ENCODE results near the gene DHRS7C.

The DHRS7C gene

DNA sequence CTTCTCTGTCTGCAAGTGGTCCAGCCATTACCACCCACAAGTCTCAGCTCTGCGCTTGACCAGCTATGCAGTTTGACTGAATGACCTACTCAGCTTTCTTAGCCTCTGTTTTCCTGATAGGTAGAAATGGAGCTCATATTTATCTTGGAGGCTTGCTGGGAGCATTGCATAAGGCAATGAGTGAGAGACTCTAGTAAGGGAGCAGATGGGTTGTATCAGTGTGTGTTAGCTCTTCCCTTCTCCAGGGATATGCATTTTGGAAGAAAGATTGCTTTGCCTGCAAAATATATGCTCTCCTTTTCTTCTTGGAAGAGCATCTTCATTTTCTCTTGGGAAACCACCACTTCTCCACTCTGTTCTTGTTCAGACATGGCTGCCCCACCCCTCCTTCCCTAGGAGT, 26.1 kb downstream of the DHRS7C start:
- TF ChIP-seq FOXP2 (optimal IDR thresholded peaks at IDR 0.05; ENCODE audit: borderline replicate concordance, extremely low read depth, extremely low read length, insufficient read depth): no peak
- TF ChIP-seq, protein P1, sequence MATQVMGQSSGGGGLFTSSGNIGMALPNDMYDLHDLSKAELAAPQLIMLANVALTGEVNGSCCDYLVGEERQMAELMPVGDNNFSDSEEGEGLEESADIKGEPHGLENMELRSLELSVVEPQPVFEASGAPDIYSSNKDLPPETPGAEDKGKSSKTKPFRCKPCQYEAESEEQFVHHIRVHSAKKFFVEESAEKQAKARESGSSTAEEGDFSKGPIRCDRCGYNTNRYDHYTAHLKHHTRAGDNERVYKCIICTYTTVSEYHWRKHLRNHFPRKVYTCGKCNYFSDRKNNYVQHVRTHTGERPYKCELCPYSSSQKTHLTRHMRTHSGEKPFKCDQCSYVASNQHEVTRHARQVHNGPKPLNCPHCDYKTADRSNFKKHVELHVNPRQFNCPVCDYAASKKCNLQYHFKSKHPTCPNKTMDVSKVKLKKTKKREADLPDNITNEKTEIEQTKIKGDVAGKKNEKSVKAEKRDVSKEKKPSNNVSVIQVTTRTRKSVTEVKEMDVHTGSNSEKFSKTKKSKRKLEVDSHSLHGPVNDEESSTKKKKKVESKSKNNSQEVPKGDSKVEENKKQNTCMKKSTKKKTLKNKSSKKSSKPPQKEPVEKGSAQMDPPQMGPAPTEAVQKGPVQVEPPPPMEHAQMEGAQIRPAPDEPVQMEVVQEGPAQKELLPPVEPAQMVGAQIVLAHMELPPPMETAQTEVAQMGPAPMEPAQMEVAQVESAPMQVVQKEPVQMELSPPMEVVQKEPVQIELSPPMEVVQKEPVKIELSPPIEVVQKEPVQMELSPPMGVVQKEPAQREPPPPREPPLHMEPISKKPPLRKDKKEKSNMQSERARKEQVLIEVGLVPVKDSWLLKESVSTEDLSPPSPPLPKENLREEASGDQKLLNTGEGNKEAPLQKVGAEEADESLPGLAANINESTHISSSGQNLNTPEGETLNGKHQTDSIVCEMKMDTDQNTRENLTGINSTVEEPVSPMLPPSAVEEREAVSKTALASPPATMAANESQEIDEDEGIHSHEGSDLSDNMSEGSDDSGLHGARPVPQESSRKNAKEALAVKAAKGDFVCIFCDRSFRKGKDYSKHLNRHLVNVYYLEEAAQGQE (IDR thresholded peaks at IDR 0.05; ENCODE audit: insufficient read depth in 1 of 2, low read depth in 2 of 2, low read length in 2 of 2): no peak
- no peak for TF ChIP-seq POLR2AphosphoS5 (IDR thresholded peaks at IDR 0.05; ENCODE audit: low read depth, low read length)
- no peak for TF ChIP-seq SIN3A (IDR thresholded peaks at IDR 0.05; ENCODE audit: borderline replicate concordance, insufficient read depth, low read length)
- no peak for TF ChIP-seq TAF1 (IDR thresholded peaks at IDR 0.05; ENCODE audit: borderline replicate concordance, insufficient read depth, low read length)

DNA sequence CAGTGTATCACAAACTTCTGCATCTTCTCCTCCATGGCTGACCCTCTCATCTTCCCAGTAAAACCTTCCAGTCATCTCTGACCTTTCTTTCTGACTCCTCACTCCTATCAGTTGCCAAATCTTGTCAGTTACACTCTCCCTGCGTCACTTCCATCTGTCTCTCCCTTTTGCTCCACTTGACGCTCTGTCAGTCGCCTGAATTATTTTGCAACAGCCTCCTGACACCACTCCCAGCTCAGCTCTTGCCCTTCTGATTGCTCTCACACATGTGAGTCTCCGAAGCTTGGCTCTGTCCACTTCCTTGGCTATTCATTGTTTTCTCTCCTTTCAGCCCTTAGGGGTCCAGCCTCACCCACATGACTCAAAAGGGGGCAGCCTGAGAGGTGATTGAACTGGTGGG, 27.7 kb downstream of the DHRS7C start:
- TF ChIP-seq, protein P1 (IDR thresholded peaks at IDR 0.05; ENCODE audit: insufficient read depth in 1 of 2, low read depth in 2 of 2, low read length in 2 of 2): peak; percentile 31 to 52; a peak in 2 of 4 replicates
- TF ChIP-seq SIN3A (IDR thresholded peaks at IDR 0.05; ENCODE audit: borderline replicate concordance, insufficient read depth, low read length) (peak; percentile 75; the same call in 1 of the 2 replicates), TAF1 (IDR thresholded peaks at IDR 0.05; ENCODE audit: borderline replicate concordance, insufficient read depth, low read length) (no peak), FOXP2 (optimal IDR thresholded peaks at IDR 0.05; ENCODE audit: borderline replicate concordance, extremely low read depth, extremely low read length, insufficient read depth) (no peak), POLR2AphosphoS5 (IDR thresholded peaks at IDR 0.05; ENCODE audit: low read depth, low read length) (no peak)

DNA sequence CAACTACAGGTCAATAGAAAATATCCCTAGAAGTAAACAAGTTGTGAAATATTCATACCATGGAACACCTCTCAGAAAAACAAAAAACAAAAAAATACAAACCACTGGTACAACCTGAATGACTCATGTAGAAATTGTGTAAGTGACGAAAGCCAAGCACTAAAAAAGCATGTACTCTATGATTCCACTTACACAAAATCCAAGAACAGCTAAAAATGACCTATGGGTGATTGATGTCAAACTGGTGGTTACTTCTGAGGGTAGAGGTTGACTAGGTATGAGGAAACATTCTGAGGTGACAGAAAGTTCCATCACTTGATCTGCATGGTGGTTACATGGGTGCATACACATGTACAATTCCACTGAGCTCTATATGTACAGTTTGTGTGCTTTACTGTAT, 31.1 kb downstream of the DHRS7C start:
- TF ChIP-seq TAF1 (IDR thresholded peaks at IDR 0.05; ENCODE audit: borderline replicate concordance, insufficient read depth, low read length) (no peak), POLR2AphosphoS5 (IDR thresholded peaks at IDR 0.05; ENCODE audit: low read depth, low read length) (no peak), SIN3A (IDR thresholded peaks at IDR 0.05; ENCODE audit: borderline replicate concordance, insufficient read depth, low read length) (no peak), FOXP2 (optimal IDR thresholded peaks at IDR 0.05; ENCODE audit: borderline replicate concordance, extremely low read depth, extremely low read length, insufficient read depth) (no peak)
- TF ChIP-seq, protein P1 (IDR thresholded peaks at IDR 0.05; ENCODE audit: insufficient read depth in 1 of 2, low read depth in 2 of 2, low read length in 2 of 2): no peak

DNA sequence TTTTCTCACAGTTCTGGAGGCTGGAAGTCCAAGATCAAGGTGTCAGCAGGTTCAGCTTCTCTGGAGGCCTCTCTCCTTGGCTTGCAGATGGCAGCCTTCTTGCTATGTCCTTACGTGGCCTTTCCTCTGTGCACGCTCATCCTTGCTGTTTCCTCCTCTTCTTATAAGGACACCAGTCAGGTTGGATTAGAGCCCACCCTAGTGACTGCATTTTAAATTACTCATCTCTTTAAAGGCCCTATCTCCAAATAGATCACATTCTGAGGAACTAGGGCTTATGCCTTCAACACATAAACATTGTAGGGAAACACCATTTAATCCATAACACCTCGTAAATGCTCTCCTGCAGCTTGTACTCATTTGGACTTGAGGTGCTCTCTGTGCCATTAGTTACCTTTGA, 36.3 kb downstream of the DHRS7C start:
- TF ChIP-seq, protein P1 (IDR thresholded peaks at IDR 0.05; ENCODE audit: insufficient read depth in 1 of 2, low read depth in 2 of 2, low read length in 2 of 2): no peak
- TF ChIP-seq POLR2AphosphoS5 (IDR thresholded peaks at IDR 0.05; ENCODE audit: low read depth, low read length) (no peak), TAF1 (IDR thresholded peaks at IDR 0.05; ENCODE audit: borderline replicate concordance, insufficient read depth, low read length) (no peak)

DNA sequence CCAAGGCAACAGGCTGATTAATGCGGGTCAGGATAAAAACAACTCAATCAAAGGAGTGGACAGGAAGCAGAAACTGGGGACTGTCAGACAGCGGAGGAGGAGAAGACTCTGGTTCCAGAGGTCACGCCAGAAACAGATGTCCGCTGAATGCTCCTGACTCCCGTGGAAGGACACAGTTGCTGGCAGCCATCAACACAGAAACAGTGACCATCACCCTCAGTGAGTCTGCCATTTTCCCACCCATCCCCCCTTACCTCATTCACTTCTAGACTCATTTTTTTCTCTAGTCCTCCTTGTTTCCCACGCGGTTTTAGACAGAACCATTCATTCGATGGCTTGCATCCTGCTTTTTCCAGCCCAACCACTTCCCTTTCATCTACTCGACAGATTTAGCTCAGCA, 40.9 kb downstream of the DHRS7C start:
- TF ChIP-seq TAF1 (IDR thresholded peaks at IDR 0.05; ENCODE audit: borderline replicate concordance, insufficient read depth, low read length) (no peak), FOXP2 (optimal IDR thresholded peaks at IDR 0.05; ENCODE audit: borderline replicate concordance, extremely low read depth, extremely low read length, insufficient read depth) (peak; percentile 92), POLR2AphosphoS5 (IDR thresholded peaks at IDR 0.05; ENCODE audit: low read depth, low read length) (peak; percentile 87), SIN3A (IDR thresholded peaks at IDR 0.05; ENCODE audit: borderline replicate concordance, insufficient read depth, low read length) (peak; percentile 94; the same call in 1 of the 2 replicates)
- TF ChIP-seq, protein P1 (IDR thresholded peaks at IDR 0.05; ENCODE audit: insufficient read depth in 1 of 2, low read depth in 2 of 2, low read length in 2 of 2): peak; percentile 29 to 75; a peak in 3 of 4 replicates
